IMR-90 (cell line): ENCODE results near the gene C1QL4. TPM values are rescaled to one million over a fixed set of nuclear protein-coding genes. Genes with fewer than 3 reads are reported as not detected.

Source experiments
- ATAC-seq: fragments of 200-7000 bp; cut with Tn5 transposase; 2 replicates; pipeline ENCODE4 v1.9.1; 2020; ENCODE audit warnings: low read depth, mild to moderate bottlenecking, moderate library complexity
- BruUV-seq: library from RNA; stranded (reverse); fragments of 400-500 nt; replicated peaks from 2 replicates; lab custom pipeline; 2021; lab: Mats Ljungman, UMichigan
- CTCF ChIA-PET: fragments of 300-600 bp; formaldehyde crosslinking; extraction: SDS; loops from one replicate; lab custom pipeline; 2021; ENCODE audit warnings: antibody characterized with exemption; lab: Yijun Ruan, JAX
- POLR2A ChIA-PET: fragments of 300-600 bp; sonication (Branson Sonifier 250); formaldehyde crosslinking; loops from one replicate; lab custom pipeline; 2022; ENCODE audit warnings: antibody characterized with exemption; ENCODE audit not compliant: unreplicated experiment; lab: Charles Lee
- DNase-seq: peaks from one replicate; pipeline ENCODE4 v3.0.0; 2013
- H2AFZ ChIP-seq: replicated peaks from 2 replicates; pipeline ENCODE3; 2013; ENCODE audit warnings: low read length, mild to moderate bottlenecking; ENCODE audit not compliant: poor library complexity
- H2AK5ac ChIP-seq: 2 replicates; pipeline ENCODE4 v1.6.1; 2013; ENCODE audit warnings: low read depth, low read length, inconsistent platforms
- H2AK9ac ChIP-seq: replicated peaks from 2 replicates; pipeline ENCODE3; 2013; ENCODE audit warnings: mild to moderate bottlenecking, low read depth, low read length, moderate library complexity; ENCODE audit not compliant: poor library complexity
- H2BK120ac ChIP-seq: 2 replicates; pipeline ENCODE4 v1.6.1; 2013; ENCODE audit warnings: low read depth, low read length, inconsistent platforms
- H2BK15ac ChIP-seq: 3 replicates; pipeline ENCODE4 v1.6.1; 2013; ENCODE audit warnings: low read depth, low read length, inconsistent platforms
- H2BK20ac ChIP-seq: 2 replicates; pipeline ENCODE4 v1.6.1; 2013; ENCODE audit warnings: low read depth, mild to moderate bottlenecking, inconsistent platforms, low read length, moderate library complexity
- H2BK5ac ChIP-seq: 2 replicates; pipeline ENCODE4 v1.6.1; 2013; ENCODE audit warnings: mild to moderate bottlenecking, low read depth, low read length, inconsistent platforms; ENCODE audit not compliant: poor library complexity, severe bottlenecking
- H3K14ac ChIP-seq: replicated peaks from 2 replicates; pipeline ENCODE4 v1.6.1; 2013; ENCODE audit warnings: low read depth, low read length, inconsistent platforms
- H3K18ac ChIP-seq: 2 replicates; pipeline ENCODE4 v1.6.1; 2013; ENCODE audit warnings: low read depth, low read length, control low read depth
- H3K23ac ChIP-seq: 2 replicates; pipeline ENCODE4 v1.6.1; 2013; ENCODE audit warnings: low read depth, low read length, inconsistent platforms
- H3K27ac ChIP-seq: 2 replicates; pipeline ENCODE4 v1.5.1; 2013; ENCODE audit warnings: mild to moderate bottlenecking, control low read depth, low read length; ENCODE audit not compliant: insufficient read depth
- H3K27me3 ChIP-seq: 2 replicates; pipeline ENCODE4 v1.6.1; 2013; ENCODE audit warnings: low read length; ENCODE audit not compliant: control insufficient read depth, insufficient read depth
- H3K36me3 ChIP-seq: 2 replicates; pipeline ENCODE4 v1.6.1; 2013; ENCODE audit warnings: low read length, mixed read lengths; ENCODE audit not compliant: control insufficient read depth, insufficient read depth
- H3K4ac ChIP-seq: 2 replicates; pipeline ENCODE4 v1.6.1; 2013; ENCODE audit warnings: low read depth, low read length, inconsistent platforms
- H3K4me1 ChIP-seq: 2 replicates; pipeline ENCODE4 v1.6.1; 2013; ENCODE audit warnings: low read length, mixed read lengths; ENCODE audit not compliant: control insufficient read depth, insufficient read depth
- H3K4me2 ChIP-seq: 2 replicates; pipeline ENCODE4 v1.6.1; 2013; ENCODE audit warnings: low read depth, mild to moderate bottlenecking, control low read depth, low read length, moderate library complexity
- H3K4me3 ChIP-seq: 2 replicates; pipeline ENCODE4 v1.5.1; 2013; ENCODE audit warnings: low read depth, mild to moderate bottlenecking, control low read depth, low read length, moderate library complexity; ENCODE audit not compliant: insufficient read depth
- H3K56ac ChIP-seq: 2 replicates; pipeline ENCODE4 v1.6.1; 2013; ENCODE audit warnings: low read length, inconsistent platforms; ENCODE audit not compliant: insufficient read depth; ENCODE audit errors: extremely low read depth
- H3K79me1 ChIP-seq, 2 experiments: 2 replicates each; pipeline ENCODE4 v1.6.1; 2013; ENCODE audit warnings: low read length in 2 of 2, inconsistent platforms in 1 of 2, low read depth in 1 of 2
- H3K9ac ChIP-seq: 2 replicates; pipeline ENCODE4 v1.6.1; 2013; ENCODE audit warnings: low read depth, low read length, control low read depth
- H3K9me1 ChIP-seq: 2 replicates; pipeline ENCODE4 v1.6.1; 2013; ENCODE audit warnings: low read length, inconsistent platforms; ENCODE audit not compliant: insufficient read depth
- H3K9me3 ChIP-seq: 2 replicates; pipeline ENCODE4 v1.6.1; 2013; ENCODE audit warnings: low read length; ENCODE audit not compliant: control insufficient read depth, insufficient read depth
- H4K20me1 ChIP-seq: 2 replicates; pipeline ENCODE4 v1.6.1; 2013; ENCODE audit warnings: low read length, inconsistent platforms; ENCODE audit not compliant: insufficient read depth
- H4K5ac ChIP-seq: 2 replicates; pipeline ENCODE4 v1.6.1; 2013; ENCODE audit warnings: mild to moderate bottlenecking, low read depth, low read length, control low read depth
- H4K8ac ChIP-seq, 2 experiments: 2 replicates each; pipeline ENCODE4 v1.6.1; 2013; ENCODE audit warnings: low read depth in 2 of 2, low read length in 2 of 2, control low read depth in 1 of 2, inconsistent platforms in 1 of 2
- H4K91ac ChIP-seq: 2 replicates; pipeline ENCODE4 v1.6.1; 2013; ENCODE audit warnings: low read depth, low read length, inconsistent platforms; ENCODE audit not compliant: insufficient read depth
- CEBPB ChIP-seq: IDR thresholded peaks from 2 replicates; pipeline ENCODE4 v1.6.1; 2012; ENCODE audit warnings: low read depth, low read length, improper control_type of control experiment
- MAFK ChIP-seq: IDR thresholded peaks from 2 replicates; pipeline ENCODE4 v1.6.1; 2012; ENCODE audit warnings: low read depth, low read length, improper control_type of control experiment
- RCOR1 ChIP-seq: IDR thresholded peaks from 2 replicates; pipeline ENCODE4 v1.6.1; 2012; ENCODE audit warnings: mild to moderate bottlenecking, low read length, improper control_type of control experiment; ENCODE audit not compliant: insufficient replicate concordance
- USF2 ChIP-seq: fragments of 150-350 bp; IDR thresholded peaks from 2 replicates; pipeline ENCODE4 v1.6.1; 2017; ENCODE audit warnings: mild to moderate bottlenecking, antibody characterized with exemption, low read length, low read depth
- WGBS, 2 experiments: methylation state at CpG; one replicate each; pipeline versions ENCODE4 v1.1.5 to v1.1.7; 2013; ENCODE audit warnings: missing lambda C conversion rate in 2 of 2; ENCODE audit not compliant: insufficient read length in 1 of 2; ENCODE audit errors: extremely low coverage in 2 of 2; 5-methylcytosine and 5-hydroxymethylcytosine counted together
- dilution Hi-C: fragments of 300-500 bp; cut with HindIII; formaldehyde crosslinking; loops from one replicate; pipeline ENCODE4 v1.14.3; 2018; ENCODE audit warnings: low sequenced_read_pairs; ENCODE audit not compliant: unreplicated experiment
- in situ Hi-C: fragments of 300-500 bp; cut with MboI; formaldehyde crosslinking; loops from 3 replicates; pipeline ENCODE4 v1.14.3; 2019; ENCODE audit warnings: low sequenced_read_pairs, inconsistent platforms, mixed read lengths
- intact Hi-C: fragments of 100-400 bp; cut with micrococcal nuclease; formaldehyde crosslinking; loops from 2 replicates; pipeline ENCODE4 v1.10.0; 2022
- polyA plus RNA-seq, 3 experiments: library from polyadenylated mRNA; depleted of rRNA; stranded (reverse); fragments of >200 nt; gene quantifications; 2 replicates each; pipeline ENCODE4 v1.2.3, GENCODE V29; 2012; ENCODE audit warnings: low replicate concordance in 1 of 3
- total RNA-seq: library from RNA; depleted of rRNA; stranded (reverse); fragments of >200 nt; gene quantifications from 2 replicates; pipeline ENCODE4 v1.2.3, GENCODE V29; 2012

C1QL4 gene
- total and polyA plus RNA-seq, 2 of the 4 experiments (the other 2 are of a cell fraction), result 0.18 to 0.46 TPM

GRCh38 chr12:49366096-49366651 is 29.2 kb upstream of the C1QL4 start (continued):
- TF ChIP-seq MAFK, result no peak

- H3K4me1 ChIP-seq, result peaks cover 6% of the 10 kb centered on the region; the same call in 1 of the 2 replicates
- intact Hi-C loops, result no loop called here
- dilution Hi-C loops, result loop anchor here (25.0 kb wide), 1 partner anchor 147 kb away; no protein-coding TSS in a partner anchor
These were observed 28.6 kb upstream of the C1QL4 start for GRCh38 chr12:49365542-49365941.

More at GRCh38 chr12:49365542-49365941, 28.6 kb upstream of the C1QL4 start:
- Histone ChIP-seq H3K9ac (no peak overlapping the region), H3K56ac (no peak overlapping the region), H3K14ac (peak overlapping the region; percentile 73; the same call in 1 of the 2 replicates), H4K5ac (no peak overlapping the region), H4K91ac (no peak overlapping the region), H2BK15ac (no peak overlapping the region; the same call in 2 of the 3 replicates), H4K8ac (peak overlapping the region in 1 of 2 experiments; percentile 80; a peak in 2 of 4 replicates), H3K9me1 (peaks cover 4% of the 10 kb centered on the region; the same call in 1 of the 2 replicates), H3K4me2 (peak overlapping the region; percentile 30; the same call in 1 of the 2 replicates), H3K36me3 (no peaks in the 10 kb centered on the region; the same call in 1 of the 2 replicates), H3K4ac (peak overlapping the region; percentile 37; the same call in 1 of the 2 replicates), H3K27me3 (no peaks in the 10 kb centered on the region), H3K79me1 (peaks cover 3 to 24% of the 10 kb centered on the region in 2 experiments; a peak in 2 of 4 replicates), H3K27ac (no peak overlapping the region), H2BK20ac (no peak overlapping the region), H2AK9ac (no peak overlapping the region), H3K23ac (peak overlapping the region; percentile 44; the same call in 1 of the 2 replicates), H2AFZ (no peak overlapping the region), H3K18ac (no peak overlapping the region), H3K9me3 (no peaks in the 10 kb centered on the region), H4K20me1 (peaks cover 9% of the 10 kb centered on the region), H2BK5ac (peak overlapping the region; percentile 61), H2BK120ac (peak overlapping the region; percentile 9; the same call in 1 of the 2 replicates), H3K4me3 (no peak overlapping the region), H2AK5ac (peak overlapping the region; percentile 77; the same call in 1 of the 2 replicates)
- CTCF ChIA-PET, result interaction anchor here (0.6 to 2.1 kb wide), 2 partner anchors 85 to 149 kb away, joined by 3 to 6 read pairs; no protein-coding TSS in a partner anchor
- POLR2A ChIA-PET, result no interaction called here
- in situ Hi-C loops, result no loop called here
- BruUV-seq, result no TSS peak
- DNase-seq, result peak; percentile 89
- no peak for ATAC-seq
- no CpG with 5 or more reads among the region's 5 CpGs for WGBS, 2 experiments
- no peak for TF ChIP-seq RCOR1
- TF ChIP-seq USF2, result no peak
- TF ChIP-seq CEBPB, result peak; percentile 59; the same call in 1 of the 2 replicates
